ENCODE measurements around the gene FOXN3. TPM values are rescaled to one million over a fixed set of nuclear protein-coding genes. Genes with fewer than 3 reads are reported as not detected.

FOXN3 gene
- total and polyA plus RNA-seq, 2 donors (not counting 3 experiments of a cell fraction or from before 2014, with no cell fraction given) = 16.9 to 41.8 TPM

GRCh38 chr14:89245802-89246201 lies 171.2 kb downstream of the FOXN3 start:
- Histone ChIP-seq H3K9me3 (replicated peaks; ENCODE audit: control insufficient read depth, insufficient read depth, low read length) (no peaks in the 10 kb centered on the region), H3K4me2 (ENCODE audit: insufficient read depth, low read length) (no peak overlapping the region), H3K9me1 (replicated peaks; ENCODE audit: control insufficient read depth, extremely low read depth, insufficient read depth, low read length) (no peaks in the 10 kb centered on the region), H3K27ac (ENCODE audit: insufficient read depth, low read depth, low read length) (no peak overlapping the region), H2AFZ (ENCODE audit: low read depth, low read length) (no peak overlapping the region), H4K20me1 (replicated peaks; ENCODE audit: control insufficient read depth, extremely low read depth, insufficient read depth, low read length) (no peaks in the 10 kb centered on the region), H3K36me3 (ENCODE audit: control insufficient read depth in 2 of 2, extremely low read depth in 1 of 2, insufficient read depth in 2 of 2, low read length in 2 of 2) (peaks cover 0 to 2% of the 10 kb centered on the region in 2 experiments), H3K79me2 (ENCODE audit: control insufficient read depth, insufficient read depth, low read length) (no peaks in the 10 kb centered on the region), H3K4me3 (replicated peaks in 1 of 3; ENCODE audit: insufficient read depth in 1 of 3, low read depth in 1 of 3, low read length in 3 of 3) (no peak overlapping the region), H3K27me3 (ENCODE audit: control insufficient read depth in 2 of 2, insufficient read depth in 2 of 2, low read length in 2 of 2) (no peaks in the 10 kb centered on the region), H3K4me1 (ENCODE audit: control insufficient read depth, extremely low read depth, insufficient read depth, low read length) (peaks cover 11% of the 10 kb centered on the region), H3K9ac (replicated peaks; ENCODE audit: extremely low read depth, insufficient read depth, low read length) (no peak overlapping the region)
- FAIRE-seq (no peak), DNase-seq (ENCODE audit: low read depth, low spot score) (no peak)
- dilution Hi-C loops (cut with MboI; ENCODE audit: extremely low pct_ligation_motif_present, low sequenced_read_pairs) (no loop called here), intact Hi-C loops (cut with micrococcal nuclease) (no loop called here)
- POLR2A ChIA-PET = no interaction called here
- CTCF ChIA-PET = no interaction called here
- no TSS peak for BruUV-seq (replicated peaks)
- no peak for TF ChIP-seq MAX (IDR thresholded peaks at IDR 0.05; ENCODE audit: insufficient read depth, insufficient read length)
- no peak for TF ChIP-seq POLR2A (IDR thresholded peaks at IDR 0.05; ENCODE audit: low read depth, low read length)
- TF ChIP-seq CTCF (IDR thresholded peaks at IDR 0.05; ENCODE audit: extremely low read depth in 1 of 2, insufficient read depth in 1 of 2, low read depth in 1 of 2, low read length in 2 of 2) = no peak
- TF ChIP-seq EZH2 (IDR thresholded peaks at IDR 0.05; ENCODE audit: borderline replicate concordance, low read depth, low read length, severe bottlenecking) = no peak
- no peak for TF ChIP-seq GATA2 (IDR thresholded peaks at IDR 0.05; ENCODE audit: insufficient read depth, insufficient read length, low read depth, low read length)
- no peak for TF ChIP-seq POLR2AphosphoS5 (IDR thresholded peaks at IDR 0.05; ENCODE audit: insufficient read depth, low read depth, low read length)
- no peak for TF ChIP-seq JUN (IDR thresholded peaks at IDR 0.05; ENCODE audit: borderline replicate concordance, insufficient read depth, insufficient read length, low read depth)
- no peak for TF ChIP-seq FOS (IDR thresholded peaks at IDR 0.05; ENCODE audit: borderline replicate concordance, insufficient read depth, low read length)
- no peak for TF ChIP-seq MYC (IDR thresholded peaks at IDR 0.05; ENCODE audit: low read depth, low read length)
